Neural progenitor cell (in vitro differentiated cells): ENCODE results near the gene PRCP.

Experiments used
- CTCF ChIP-seq: fragments of 200-600 bp; sonication (generic); IDR thresholded peaks from 2 replicates; pipeline ENCODE4 v1.5.1; 2017; ENCODE audit warnings: antibody characterized with exemption, mild to moderate bottlenecking
- EZH2 ChIP-seq: fragments of 200-600 bp; sonication (generic); IDR thresholded peaks from 2 replicates; pipeline ENCODE4 v1.6.1; 2017; ENCODE audit warnings: antibody characterized with exemption, mild to moderate bottlenecking, moderate library complexity
- EZH2phosphoT487 ChIP-seq: fragments of 200-600 bp; sonication (generic); IDR thresholded peaks from 2 replicates; pipeline ENCODE4 v1.6.1; 2017; ENCODE audit warnings: antibody characterized with exemption

- TF ChIP-seq EZH2 = no peak
- no peak for TF ChIP-seq CTCF
- no peak for TF ChIP-seq EZH2phosphoT487
Observed at GRCh38 chr11:82802710-82803109, 97.5 kb downstream of the PRCP start.
